Measurements from ENCODE around the gene ELOVL5.
A peak's percentile ranks its signal among the peaks of the same experiment; 100 is the strongest.
"Not testable (repeated sequence)": the region's sequence is repeated elsewhere in the genome, so short reads cannot be mapped to it uniquely, and the experiment has no call there.

Gene ELOVL5

DNA sequence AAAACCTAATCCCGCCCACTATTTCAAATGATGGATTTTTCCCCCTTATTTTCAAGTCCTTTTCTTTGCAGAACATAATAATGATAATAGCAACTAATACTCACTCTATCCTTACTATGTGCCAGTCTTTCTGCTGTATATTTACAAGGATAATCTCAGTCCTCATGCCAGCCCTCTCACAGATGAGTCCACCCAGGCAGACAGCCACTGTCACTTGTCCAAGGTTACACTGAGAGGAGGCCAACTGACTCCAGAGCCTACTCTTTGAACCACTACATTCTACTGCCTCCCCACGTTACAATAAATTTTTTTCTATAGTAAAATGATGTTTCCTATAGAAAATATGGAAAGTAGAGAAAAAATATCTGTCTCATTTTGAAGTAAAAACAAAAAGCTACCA lies 30.9 kb downstream of the ELOVL5 start:
- Mint-ChIP-seq H3K36me3 (ENCODE audit: insufficient read depth) (peaks cover 20% of the 10 kb centered on the region), H3K27me3 (no peaks in the 10 kb centered on the region), H3K4me1 (peaks cover 68% of the 10 kb centered on the region), H3K27ac (ENCODE audit: low read depth) (no peak overlapping the region), H3K9me3 (no peaks in the 10 kb centered on the region), H3K4me3 (no peak overlapping the region)
- ATAC-seq (replicated peaks; ENCODE audit: extremely low read depth, poor library complexity, severe bottlenecking), result no peak
- no peak for DNase-seq (ENCODE audit: low spot score in 2 of 2)

DNA sequence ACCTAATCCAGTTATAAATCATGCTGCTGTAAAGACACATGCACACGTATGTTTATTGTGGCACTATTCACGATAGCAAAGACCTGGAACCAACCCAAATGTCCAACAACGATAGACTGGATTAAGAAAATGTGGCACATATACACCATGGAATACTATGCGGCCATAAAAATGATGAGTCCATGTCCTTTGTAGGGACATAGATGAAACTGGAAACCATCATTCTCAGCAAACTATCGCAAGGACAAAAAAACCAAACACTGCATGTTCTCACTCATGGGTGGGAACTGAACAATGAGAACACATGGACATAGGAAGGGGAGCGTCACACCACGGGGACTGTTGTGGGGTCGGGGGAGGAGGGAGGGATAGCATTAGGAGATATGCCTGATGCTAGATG lies 31.5 kb downstream of the ELOVL5 start:
- Mint-ChIP-seq H3K4me1 (peaks cover 68% of the 10 kb centered on the region), H3K27ac (ENCODE audit: low read depth) (peak overlapping the region; percentile 33)

DNA sequence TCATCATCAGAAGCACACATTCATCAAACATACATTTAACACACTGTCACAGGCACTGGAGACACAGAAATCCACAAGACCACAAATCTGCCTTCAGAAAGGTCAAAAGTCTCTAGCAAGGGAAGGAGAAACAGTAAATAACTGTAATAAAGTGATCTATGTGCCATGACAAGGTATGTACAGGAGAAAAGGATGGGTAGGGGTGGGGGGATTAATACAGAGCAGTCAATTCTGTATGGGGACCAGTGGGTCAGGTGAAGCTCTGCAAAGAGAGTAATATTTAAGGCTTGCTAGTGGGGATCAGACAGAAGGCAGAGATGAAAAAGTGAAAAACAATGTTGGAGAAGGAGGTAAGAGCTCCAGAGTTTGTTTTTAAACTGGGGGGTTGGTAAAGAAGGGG lies 32.6 kb downstream of the ELOVL5 start:
- DNase-seq (ENCODE audit: low spot score in 2 of 2) (no peak), ATAC-seq (replicated peaks; ENCODE audit: extremely low read depth, poor library complexity, severe bottlenecking) (no peak)
- Mint-ChIP-seq H3K27me3 (no peaks in the 10 kb centered on the region), H3K4me1 (peaks cover 72% of the 10 kb centered on the region), H3K27ac (ENCODE audit: low read depth) (peak overlapping the region; percentile 33), H3K4me3 (peak overlapping the region; percentile 8), H3K36me3 (ENCODE audit: insufficient read depth) (peaks cover 20% of the 10 kb centered on the region), H3K9me3 (no peaks in the 10 kb centered on the region)

More for the DNA sequence above, 31.5 kb downstream of the ELOVL5 start:
- peaks cover 19% of the 10 kb centered on the region for H3K36me3 Mint-ChIP-seq (ENCODE audit: insufficient read depth)
- not testable (repeated sequence) for H3K27me3 Mint-ChIP-seq; H3K4me3 Mint-ChIP-seq; H3K9me3 Mint-ChIP-seq; ATAC-seq (replicated peaks; ENCODE audit: extremely low read depth, poor library complexity, severe bottlenecking); DNase-seq (ENCODE audit: low spot score in 2 of 2)

DNA sequence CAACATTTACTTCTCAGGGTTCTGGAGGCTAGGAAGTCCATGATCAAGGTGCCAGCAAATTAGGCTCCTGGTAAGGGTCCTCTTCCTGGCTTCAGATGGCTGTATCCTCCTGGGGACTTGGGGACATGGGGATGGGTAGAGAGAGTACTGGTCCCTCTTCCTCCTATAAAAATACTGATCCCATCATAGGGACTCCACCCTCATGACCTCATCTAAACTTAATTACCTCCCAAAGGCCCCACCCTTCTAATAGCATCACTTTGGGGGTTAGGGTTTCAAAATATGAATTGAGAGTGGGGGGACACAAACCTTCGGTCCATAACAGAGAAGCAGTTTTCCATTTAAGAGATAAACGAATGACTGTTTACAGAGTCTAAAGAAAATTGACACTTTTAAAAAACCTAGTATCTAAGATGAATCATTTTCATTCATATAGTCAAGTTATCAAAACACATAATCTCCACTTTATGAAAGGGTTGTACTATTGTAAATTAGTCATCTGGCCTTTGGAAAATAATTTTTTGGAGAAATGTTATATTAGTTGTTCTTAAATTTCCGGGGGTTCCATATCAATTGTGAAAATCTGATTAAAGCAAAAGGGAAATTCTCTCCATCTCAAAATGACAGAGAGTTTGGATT lies 33.5 kb downstream of the ELOVL5 start:
- Mint-ChIP-seq H3K36me3 (ENCODE audit: insufficient read depth) (peaks cover 18% of the 10 kb centered on the region), H3K9me3 (no peaks in the 10 kb centered on the region), H3K4me1 (peaks cover 76% of the 10 kb centered on the region), H3K4me3 (peak overlapping the region; percentile 27), H3K27me3 (no peaks in the 10 kb centered on the region), H3K27ac (ENCODE audit: low read depth) (peak overlapping the region; percentile 33)
- ATAC-seq (replicated peaks; ENCODE audit: extremely low read depth, poor library complexity, severe bottlenecking), result no peak
- DNase-seq (ENCODE audit: low spot score in 2 of 2), result no peak

DNA sequence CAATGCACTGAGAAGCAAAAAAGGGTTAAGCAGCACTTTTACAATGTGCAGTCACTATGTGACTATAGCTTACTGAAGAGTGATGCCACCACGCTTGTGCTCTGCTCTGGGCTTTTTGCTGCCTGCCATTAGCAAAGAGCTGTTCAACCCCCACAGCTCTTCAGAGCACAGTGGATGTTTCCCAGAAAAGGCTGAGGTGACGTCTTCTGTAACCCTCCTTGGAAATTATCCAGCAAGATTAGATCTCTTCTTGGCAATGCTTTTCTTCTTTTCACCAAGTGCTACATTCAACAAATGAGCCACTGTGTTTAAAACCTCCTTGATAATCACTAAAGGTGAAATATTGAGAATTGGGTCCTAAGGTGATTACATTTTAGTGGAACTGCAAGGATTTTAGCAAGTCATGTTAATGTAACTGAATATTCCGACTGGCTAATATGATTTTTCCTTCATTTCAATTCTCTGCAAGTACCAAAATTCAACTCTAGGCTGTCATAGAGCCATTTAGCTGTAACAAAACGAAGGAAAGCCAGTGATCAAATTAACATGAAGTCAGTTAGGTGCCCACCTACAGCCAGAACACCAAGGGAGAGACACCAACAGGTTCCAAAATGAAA lies 34.9 kb downstream of the ELOVL5 start:
- Mint-ChIP-seq H3K36me3 (ENCODE audit: insufficient read depth) (peaks cover 14% of the 10 kb centered on the region), H3K4me1 (peaks cover 82% of the 10 kb centered on the region), H3K9me3 (no peaks in the 10 kb centered on the region), H3K4me3 (peak overlapping the region; percentile 54), H3K27ac (ENCODE audit: low read depth) (peak overlapping the region; percentile 33), H3K27me3 (no peaks in the 10 kb centered on the region)
- DNase-seq (ENCODE audit: low spot score in 2 of 2), result no peak
- ATAC-seq (replicated peaks; ENCODE audit: extremely low read depth, poor library complexity, severe bottlenecking), result no peak

DNA sequence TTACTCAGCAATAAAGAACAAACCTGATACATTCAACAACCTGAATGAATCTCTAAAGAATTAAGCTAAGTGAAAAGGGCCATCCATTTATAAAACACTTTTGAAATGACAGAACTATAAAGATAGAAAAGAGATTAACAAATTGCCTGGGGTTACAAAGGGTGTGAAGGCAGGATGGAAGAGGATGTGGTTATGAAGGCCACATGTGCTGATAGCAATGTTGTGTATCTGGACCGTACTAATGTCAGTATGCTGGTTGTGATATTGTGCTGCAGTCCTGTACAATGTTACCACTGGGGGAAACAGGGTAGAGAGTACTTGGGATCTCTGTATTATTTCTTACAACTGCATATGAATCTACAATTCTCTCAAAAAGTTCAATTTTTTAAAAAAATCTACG lies 36.4 kb downstream of the ELOVL5 start:
- H3K4me1 Mint-ChIP-seq, result peaks cover 92% of the 10 kb centered on the region
- peak overlapping the region; percentile 73 for H3K27ac Mint-ChIP-seq (ENCODE audit: low read depth)
- H3K27me3 Mint-ChIP-seq, result no peaks in the 10 kb centered on the region
- no peaks in the 10 kb centered on the region for H3K9me3 Mint-ChIP-seq
- ATAC-seq (replicated peaks; ENCODE audit: extremely low read depth, poor library complexity, severe bottlenecking), result peak; percentile 71
- H3K36me3 Mint-ChIP-seq (ENCODE audit: insufficient read depth), result peaks cover 9% of the 10 kb centered on the region
- H3K4me3 Mint-ChIP-seq, result peak overlapping the region; percentile 54
- DNase-seq (ENCODE audit: low spot score in 2 of 2), result no peak

DNA sequence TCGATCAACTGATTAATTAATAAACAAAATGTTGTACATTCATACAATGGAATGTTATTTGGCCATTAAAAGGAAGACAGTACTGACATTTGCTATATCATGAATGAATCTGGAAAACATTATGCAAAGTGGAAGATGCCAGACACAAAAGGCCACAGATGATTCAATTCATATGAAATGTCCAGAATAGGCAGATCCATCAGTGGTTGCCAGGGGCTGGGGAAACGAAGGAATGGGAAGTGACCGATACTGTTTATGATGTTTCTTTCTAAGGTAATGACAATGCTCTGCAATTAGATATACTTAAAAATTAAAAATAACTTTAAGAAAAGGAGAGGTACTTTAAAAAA lies 37.2 kb downstream of the ELOVL5 start:
- Mint-ChIP-seq H3K4me3 (peak overlapping the region; percentile 59), H3K27ac (ENCODE audit: low read depth) (peak overlapping the region; percentile 73), H3K4me1 (peaks cover 92% of the 10 kb centered on the region), H3K36me3 (ENCODE audit: insufficient read depth) (peaks cover 7% of the 10 kb centered on the region), H3K9me3 (no peaks in the 10 kb centered on the region), H3K27me3 (no peaks in the 10 kb centered on the region)
- no peak for ATAC-seq (replicated peaks; ENCODE audit: extremely low read depth, poor library complexity, severe bottlenecking)
- DNase-seq (ENCODE audit: low spot score in 2 of 2), result no peak

DNA sequence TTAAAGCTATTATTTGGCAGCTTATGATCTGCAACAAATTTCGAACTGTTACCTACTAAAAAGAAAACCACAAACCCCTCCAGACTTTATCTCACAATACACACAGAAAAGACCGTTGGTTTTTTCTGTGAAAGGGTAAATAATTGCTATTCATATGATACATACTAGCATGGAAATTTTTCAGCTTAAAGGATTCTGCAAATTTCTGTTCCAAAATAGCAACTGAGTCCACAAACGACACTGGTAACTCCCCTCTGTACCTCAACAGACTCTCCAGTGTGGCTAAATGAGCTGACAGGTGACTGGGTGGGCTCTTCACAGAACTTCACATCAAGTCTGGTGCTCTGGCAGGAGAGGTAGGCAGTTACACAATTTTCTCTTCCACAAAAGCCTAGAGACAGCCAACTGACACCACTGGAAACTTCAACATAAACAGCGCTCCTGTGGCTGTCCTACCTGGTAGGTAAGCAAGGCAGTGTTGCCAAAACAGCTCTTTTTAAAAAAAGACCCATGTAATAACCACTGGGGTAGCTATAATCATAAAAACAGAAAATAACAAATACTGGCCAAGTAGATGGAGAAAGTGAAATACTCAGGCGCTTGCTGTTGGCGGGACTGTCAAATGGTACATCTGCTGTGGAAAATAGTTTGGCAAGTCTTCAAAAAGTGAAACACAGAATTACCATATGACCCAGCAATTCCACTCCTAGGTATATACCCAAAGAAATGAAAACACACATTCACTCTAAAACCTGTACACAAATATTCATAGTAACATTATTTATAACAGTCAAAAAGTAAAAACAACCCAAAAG lies 37.8 kb downstream of the ELOVL5 start:
- H3K4me1 Mint-ChIP-seq, result peaks cover 91% of the 10 kb centered on the region
- ATAC-seq (replicated peaks; ENCODE audit: extremely low read depth, poor library complexity, severe bottlenecking) (no peak), DNase-seq (ENCODE audit: low spot score in 2 of 2) (no peak)
- H3K36me3 Mint-ChIP-seq (ENCODE audit: insufficient read depth), result peaks cover 6% of the 10 kb centered on the region
- H3K4me3 Mint-ChIP-seq, result peak overlapping the region; percentile 59
- no peaks in the 10 kb centered on the region for H3K27me3 Mint-ChIP-seq
- no peaks in the 10 kb centered on the region for H3K9me3 Mint-ChIP-seq
- peak overlapping the region; percentile 73 for H3K27ac Mint-ChIP-seq (ENCODE audit: low read depth)

DNA sequence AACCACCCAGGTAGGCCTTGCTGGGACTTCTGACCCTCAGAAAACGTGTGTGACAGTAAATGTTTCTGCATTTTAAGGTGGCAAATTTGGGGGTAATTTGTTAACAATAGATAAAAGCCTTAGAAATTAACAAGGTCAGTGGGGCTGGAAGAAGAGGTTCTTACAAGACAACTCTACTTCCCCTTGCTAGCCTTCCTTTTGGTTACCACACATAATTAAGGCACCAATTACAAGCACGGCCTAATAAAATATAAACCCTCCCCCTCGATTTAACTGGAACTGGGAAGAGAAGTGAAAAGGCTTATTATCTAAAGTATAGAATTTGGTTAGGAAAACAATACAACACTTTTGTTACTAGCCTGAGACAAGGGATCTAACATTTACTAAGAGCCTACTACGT lies 38.8 kb downstream of the ELOVL5 start:
- DNase-seq (ENCODE audit: low spot score in 2 of 2), result no peak
- ATAC-seq (replicated peaks; ENCODE audit: extremely low read depth, poor library complexity, severe bottlenecking), result no peak
- H3K9me3 Mint-ChIP-seq, result no peaks in the 10 kb centered on the region
- peak overlapping the region; percentile 59 for H3K4me3 Mint-ChIP-seq
- peak overlapping the region; percentile 73 for H3K27ac Mint-ChIP-seq (ENCODE audit: low read depth)
- no peaks in the 10 kb centered on the region for H3K27me3 Mint-ChIP-seq
- H3K4me1 Mint-ChIP-seq, result peaks cover 80% of the 10 kb centered on the region
- peaks cover 7% of the 10 kb centered on the region for H3K36me3 Mint-ChIP-seq (ENCODE audit: insufficient read depth)

DNA sequence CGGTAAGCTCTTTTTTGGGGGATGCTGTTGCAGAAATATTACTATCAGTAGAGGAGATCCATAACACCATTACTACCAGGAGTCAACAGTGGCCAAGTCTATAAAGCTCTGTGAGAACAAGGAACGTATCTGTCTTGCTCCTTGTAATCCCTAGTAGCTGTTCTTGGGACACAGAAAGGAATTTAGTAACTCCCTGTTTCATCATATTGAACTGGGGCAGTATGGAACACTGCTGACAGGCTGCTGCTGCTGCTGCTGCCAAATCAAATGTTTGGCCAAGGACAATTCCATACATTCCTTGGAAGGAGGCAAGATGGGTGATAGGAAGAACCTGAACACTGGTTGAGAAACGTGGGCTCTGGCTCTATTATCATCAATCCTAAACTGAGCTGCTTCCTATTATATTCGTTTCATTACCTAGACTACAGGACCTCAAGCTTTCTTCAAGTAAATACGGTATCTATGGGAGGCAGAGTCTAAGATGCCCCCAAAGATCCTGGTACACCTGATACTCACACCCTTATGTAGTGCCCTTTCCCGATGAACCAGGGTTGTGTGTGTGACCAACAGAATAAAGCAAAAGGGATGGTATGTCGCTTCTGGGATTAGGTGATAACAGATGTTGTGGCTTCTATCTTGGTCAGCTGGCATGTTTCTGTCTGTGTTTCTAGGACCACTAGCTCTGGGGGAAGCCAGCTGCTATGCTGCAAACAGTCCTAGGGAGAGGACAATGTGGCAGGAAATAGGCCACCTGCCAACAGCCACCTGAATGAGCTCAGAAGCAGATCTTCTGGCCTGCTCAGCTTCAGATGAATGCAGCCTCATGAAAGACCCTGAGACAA lies 39.5 kb downstream of the ELOVL5 start:
- Mint-ChIP-seq H3K27ac (ENCODE audit: low read depth) (peak overlapping the region; percentile 73), H3K4me1 (peaks cover 79% of the 10 kb centered on the region), H3K27me3 (no peaks in the 10 kb centered on the region), H3K9me3 (no peaks in the 10 kb centered on the region), H3K36me3 (ENCODE audit: insufficient read depth) (peaks cover 7% of the 10 kb centered on the region), H3K4me3 (peak overlapping the region; percentile 59)
- ATAC-seq (replicated peaks; ENCODE audit: extremely low read depth, poor library complexity, severe bottlenecking) (peak; percentile 42), DNase-seq (ENCODE audit: low spot score in 2 of 2) (no peak)

DNA sequence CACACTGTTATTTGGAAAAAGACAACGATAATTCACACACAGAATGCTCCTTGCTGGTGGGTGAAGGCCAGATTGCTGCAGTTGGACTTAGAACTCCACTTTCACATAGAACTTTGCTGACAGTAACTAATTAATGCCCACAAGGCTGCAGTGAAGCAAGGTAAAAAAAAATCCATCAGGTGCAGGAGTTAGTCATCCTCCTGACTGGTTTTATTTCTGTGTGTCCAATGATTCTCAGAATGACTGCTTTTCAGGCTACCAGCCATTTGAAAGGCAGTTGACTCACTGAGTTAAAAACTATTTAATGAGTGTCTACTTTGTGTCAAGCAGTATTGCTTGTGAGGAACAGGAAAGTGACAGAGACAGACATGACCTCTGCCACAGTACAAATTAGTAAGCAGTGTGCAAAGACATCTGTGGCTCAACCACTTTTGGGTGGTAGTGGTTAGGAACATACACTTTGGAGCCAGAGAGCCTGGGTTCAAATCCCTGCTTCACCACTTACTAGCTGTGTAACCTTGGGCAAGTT lies 41.9 kb downstream of the ELOVL5 start:
- ATAC-seq (replicated peaks; ENCODE audit: extremely low read depth, poor library complexity, severe bottlenecking), result no peak
- Mint-ChIP-seq H3K36me3 (ENCODE audit: insufficient read depth) (peaks cover 10% of the 10 kb centered on the region), H3K4me1 (peaks cover 81% of the 10 kb centered on the region), H3K27me3 (no peaks in the 10 kb centered on the region), H3K4me3 (no peak overlapping the region), H3K9me3 (no peaks in the 10 kb centered on the region), H3K27ac (ENCODE audit: low read depth) (peak overlapping the region; percentile 60)
- DNase-seq (ENCODE audit: low spot score in 2 of 2), result no peak

DNA sequence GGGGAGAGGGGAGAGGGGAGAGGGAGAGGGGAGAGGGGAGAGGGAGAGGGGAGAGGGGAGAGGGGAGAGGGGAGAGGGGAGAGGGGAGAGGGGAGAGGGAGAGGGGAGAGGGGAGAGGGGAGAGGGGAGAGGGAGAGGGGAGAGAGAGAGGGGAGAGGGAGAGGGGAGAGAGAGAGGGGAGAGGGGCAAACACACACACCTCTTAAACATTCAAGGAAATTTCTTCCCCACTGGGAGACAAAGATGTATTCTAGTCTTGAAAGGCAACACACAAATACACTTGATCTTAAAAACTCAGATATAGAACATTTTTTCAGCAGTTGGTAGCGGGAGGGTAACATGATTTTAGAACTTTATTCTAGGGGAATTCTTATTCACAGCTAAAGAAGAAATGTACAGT lies 42.5 kb downstream of the ELOVL5 start:
- not testable (repeated sequence) for H3K27me3 Mint-ChIP-seq; H3K9me3 Mint-ChIP-seq; DNase-seq (ENCODE audit: low spot score in 2 of 2); H3K4me3 Mint-ChIP-seq; ATAC-seq (replicated peaks; ENCODE audit: extremely low read depth, poor library complexity, severe bottlenecking)
- peaks cover 81% of the 10 kb centered on the region for H3K4me1 Mint-ChIP-seq
- peak overlapping the region; percentile 60 for H3K27ac Mint-ChIP-seq (ENCODE audit: low read depth)
- H3K36me3 Mint-ChIP-seq (ENCODE audit: insufficient read depth), result peaks cover 15% of the 10 kb centered on the region

Data from central memory CD8-positive, alpha-beta T cell (primary cell).